Esophagus muscularis mucosa (tissue), 4 donors: Measurements from ENCODE around the gene MINK1. TPM values are rescaled to one million over a fixed set of nuclear protein-coding genes. Genes with fewer than 3 reads are reported as not detected.
"Not testable (repeated sequence)": the region's sequence is repeated elsewhere in the genome, so short reads cannot be mapped to it uniquely, and the experiment has no call there.

Source experiments
- DNase-seq: peaks from one replicate; pipeline ENCODE4 v3.0.0-alpha.2; 2017; ENCODE audit errors: extremely low spot score
- H3K27ac ChIP-seq, 4 donors: fragments of 200-600 bp; sonication (generic); replicated peaks in 1 of 4; 1 replicate in 3 of 4; 2 replicates in 1 of 4; pipeline ENCODE4 v1.5.1; 2016 to 2019; ENCODE audit warnings: mild to moderate bottlenecking in 1 of 4
- H3K27me3 ChIP-seq, 4 donors: fragments of 200-600 bp; sonication (generic); one replicate each; pipeline versions ENCODE4 v1.5.1 to v1.6.0; 2016 to 2019
- H3K36me3 ChIP-seq, 4 donors: fragments of 200-600 bp; sonication (generic); one replicate each; pipeline ENCODE4 v1.5.1; 2016 to 2019
- H3K4me1 ChIP-seq, 4 donors: fragments of 200-600 bp; sonication (generic); one replicate each; pipeline ENCODE4 v1.5.1; 2016 to 2019
- H3K4me3 ChIP-seq, 4 donors: fragments of 200-600 bp; sonication (generic); 1 replicate in 2 of 4; 2 replicates in 2 of 4; pipeline ENCODE4 v1.5.1; 2016 to 2019; ENCODE audit warnings: mild to moderate bottlenecking in 4 of 4, moderate library complexity in 1 of 4
- H3K9me3 ChIP-seq, 4 donors: fragments of 200-600 bp; sonication (generic); 1 replicate in 3 of 4; 2 replicates in 1 of 4; pipeline ENCODE4 v1.5.1; 2016 to 2019
- CTCF ChIP-seq, 3 experiments: fragments of 200-600 bp in 2 of 3; fragments of 450-650 bp in 1 of 3; sonication (generic) in 2 of 3; IDR thresholded peaks; one replicate each; pipeline ENCODE4 v1.5.1; 2017 to 2019; ENCODE audit warnings: antibody characterized with exemption in 3 of 3, mild to moderate bottlenecking in 2 of 3, moderate library complexity in 1 of 3
- EP300 ChIP-seq: sonication (generic); formaldehyde crosslinking; IDR thresholded peaks from one replicate; pipeline ENCODE4 v1.6.1; 2017; ENCODE audit warnings: antibody characterized with exemption
- POLR2A ChIP-seq: fragments of 450-650 bp; IDR thresholded peaks from one replicate; pipeline ENCODE4 v1.6.1; 2017; ENCODE audit warnings: antibody characterized with exemption, moderate library complexity, mild to moderate bottlenecking, low read depth
- POLR2AphosphoS5 ChIP-seq, 2 donors: sonication (generic); formaldehyde crosslinking; IDR thresholded peaks; one replicate each; pipeline ENCODE4 v1.6.1; 2017; ENCODE audit warnings: antibody characterized with exemption in 2 of 2
- WGBS: methylation state at CpG from one replicate; pipeline ENCODE4 v1.1.5; 2018; 5-methylcytosine and 5-hydroxymethylcytosine counted together
- intact Hi-C: fragments of 100-400 bp; cut with DNase I; formaldehyde crosslinking; loops from one replicate; pipeline ENCODE4 v1.15.1; 2023
- total RNA-seq, 4 donors: library from RNA; depleted of rRNA; stranded (reverse); fragments of >200 nt; gene quantifications; one replicate each; pipeline versions ENCODE4 v1.1.0 to v1.2.1, GENCODE V29; 2016

Gene MINK1
- total RNA-seq, 4 donors from 2014 or later: 28.8 to 55.2 (median 38.8) TPM

- WGBS: 88% methylated on average over 1 of the region's 1 CpG
- Histone ChIP-seq H3K4me1 (peaks cover 5 to 13% (median 7%) of the 10 kb centered on the region in 4 donors), H3K27ac (no peak overlapping the region), H3K9me3 (no peaks in the 10 kb centered on the region), H3K4me3 (no peak overlapping the region), H3K27me3 (no peaks in the 10 kb centered on the region), H3K36me3 (no peaks in the 10 kb centered on the region)
- no peak for DNase-seq
- TF ChIP-seq EP300: no peak
- TF ChIP-seq CTCF (IDR thresholded peaks at IDR 0.05): no peak
- no peak for TF ChIP-seq POLR2AphosphoS5 (IDR thresholded peaks at IDR 0.05)
- TF ChIP-seq POLR2A: no peak
- intact Hi-C loops: no loop called here
Measured at GRCh38 chr17:4913994-4914393, 80.9 kb downstream of the MINK1 start.

GRCh38 chr17:4914551-4914950, 81.4 kb downstream of the MINK1 start:
- H3K4me3 ChIP-seq, H3K9me3 ChIP-seq, DNase-seq, H3K27ac ChIP-seq, intact Hi-C loops, H3K36me3 ChIP-seq, H3K4me1 ChIP-seq, H3K27me3 ChIP-seq: not testable (repeated sequence)
- WGBS: 88% methylated on average over 4 of the region's 4 CpGs

- Histone ChIP-seq H3K9me3 (no peaks in the 10 kb centered on the region), H3K4me1 (no peaks in the 10 kb centered on the region), H3K36me3 (no peaks in the 10 kb centered on the region), H3K4me3 (no peak overlapping the region), H3K27me3 (no peaks in the 10 kb centered on the region), H3K27ac (no peak overlapping the region)
- intact Hi-C loops: no loop called here
- 67% methylated on average over 8 of the region's 8 CpGs for WGBS
- no peak for DNase-seq
- TF ChIP-seq POLR2AphosphoS5 (IDR thresholded peaks at IDR 0.05) (no peak), CTCF (IDR thresholded peaks at IDR 0.05) (no peak), EP300 (no peak), POLR2A (no peak)
Measured at GRCh38 chr17:4919511-4920047, 86.4 kb downstream of the MINK1 start.

GRCh38 chr17:4920351-4921048, 87.4 kb downstream of the MINK1 start:
- H3K27me3 ChIP-seq: no peaks in the 10 kb centered on the region
- TF ChIP-seq POLR2A (no peak), EP300 (no peak), CTCF (IDR thresholded peaks at IDR 0.05) (no peak), POLR2AphosphoS5 (IDR thresholded peaks at IDR 0.05) (no peak)
- no peak overlapping the region for H3K4me3 ChIP-seq
- no peak for DNase-seq
- WGBS: 83% methylated on average over 10 of the region's 10 CpGs
- H3K27ac ChIP-seq: no peak overlapping the region
- H3K4me1 ChIP-seq: no peaks in the 10 kb centered on the region
- intact Hi-C loops: no loop called here
- H3K36me3 ChIP-seq: no peaks in the 10 kb centered on the region
- no peaks in the 10 kb centered on the region for H3K9me3 ChIP-seq

- no peak overlapping the region for H3K27ac ChIP-seq
- no peak overlapping the region for H3K4me3 ChIP-seq
- no peaks in the 10 kb centered on the region for H3K4me1 ChIP-seq
- intact Hi-C loops: no loop called here
- H3K36me3 ChIP-seq: no peaks in the 10 kb centered on the region
- no peaks in the 10 kb centered on the region for H3K27me3 ChIP-seq
- TF ChIP-seq EP300 (no peak), POLR2A (no peak), POLR2AphosphoS5 (IDR thresholded peaks at IDR 0.05) (no peak), CTCF (IDR thresholded peaks at IDR 0.05) (no peak)
- no peak for DNase-seq
- no peaks in the 10 kb centered on the region for H3K9me3 ChIP-seq
- WGBS: 90% methylated on average over 4 of the region's 4 CpGs
Measured at GRCh38 chr17:4921320-4921719, 88.2 kb downstream of the MINK1 start.

GRCh38 chr17:4926577-4927335, 93.6 kb downstream of the MINK1 start:
- WGBS: 90% methylated on average over 21 of the region's 24 CpGs
- H3K36me3 ChIP-seq, DNase-seq, H3K27ac ChIP-seq, H3K27me3 ChIP-seq, H3K4me3 ChIP-seq, H3K9me3 ChIP-seq, H3K4me1 ChIP-seq, intact Hi-C loops: not testable (repeated sequence)
